K562 (cell line): ENCODE measurements around the gene NQO2. TPM values are rescaled to one million over a fixed set of nuclear protein-coding genes. Genes with fewer than 3 reads are reported as not detected.
A peak's percentile ranks its signal among the peaks of the same experiment; 100 is the strongest.

Experiments
- ATAC-seq: fragments of 200-7000 bp; cut with Tn5 transposase; 3 replicates; pipeline ENCODE4 v1.9.1; 2020; ENCODE audit warnings: moderate library complexity
- BruUV-seq: library from RNA; stranded (reverse); fragments of 400-500 nt; replicated peaks from 2 replicates; lab custom pipeline; 2021; lab: Mats Ljungman, UMichigan
- CTCF ChIA-PET: fragments of 300-600 bp; formaldehyde crosslinking; extraction: SDS; loops from one replicate; lab custom pipeline; 2021; ENCODE audit warnings: low intra/inter-chr PET ratio; lab: Yijun Ruan, JAX
- POLR2A ChIA-PET: fragments of 300-600, 350-650 bp; sonication (Branson Sonifier 250); formaldehyde crosslinking; extraction: SDS; loops from one replicate; lab custom pipeline; 2021; ENCODE audit warnings: antibody characterized with exemption, inconsistent platforms; lab: Yijun Ruan, JAX
- DNase-seq, 4 experiments: peaks; one replicate each; pipeline versions ENCODE4 v3.0.0 to v3.0.0-alpha.2; 2011 to 2018; ENCODE audit warnings: low spot score in 3 of 4, mixed read lengths in 3 of 4; ENCODE audit errors: extremely low read depth in 1 of 4
- FAIRE-seq: peaks from 2 replicates; lab custom pipeline; 2011; peaks lifted over from hg19 to GRCh38; lab: Jason Lieb, UNC
- H2AFZ ChIP-seq: 2 replicates; pipeline ENCODE4 v1.6.0; 2011; ENCODE audit warnings: low read depth, low read length, control low read depth, inconsistent platforms
- H3K27ac ChIP-seq: fragments of 200-600 bp; 3 replicates; pipeline ENCODE4 v1.8.0; 2011; ENCODE audit warnings: low read depth, mild to moderate bottlenecking, control low read depth, inconsistent platforms, low read length, moderate library complexity, mixed read lengths; ENCODE audit errors: extremely low read depth
- H3K27me3 ChIP-seq, 2 experiments: fragments of 300-600 bp in 1 of 2; 2 replicates in 1 of 2; 3 replicates in 1 of 2; pipeline versions ENCODE4 v1.6.0 to v1.8.0; 2011; ENCODE audit warnings: inconsistent platforms in 2 of 2, low read length in 2 of 2, mild to moderate bottlenecking in 1 of 2, mixed read lengths in 1 of 2, moderate library complexity in 1 of 2; ENCODE audit not compliant: control insufficient read depth in 2 of 2, insufficient read depth in 2 of 2
- H3K36me3 ChIP-seq: fragments of 300-600 bp; 3 replicates; pipeline ENCODE4 v1.8.0; 2011; ENCODE audit warnings: mild to moderate bottlenecking, low read length, inconsistent platforms; ENCODE audit not compliant: control insufficient read depth, insufficient read depth
- H3K4me1 ChIP-seq, 2 experiments: fragments of 200-600 bp in 1 of 2; replicated peaks in 1 of 2; 2 replicates in 1 of 2; 3 replicates in 1 of 2; pipeline versions ENCODE4 v1.5.1 to v1.8.0; 2011; ENCODE audit warnings: inconsistent platforms in 2 of 2, low read length in 2 of 2, mild to moderate bottlenecking in 1 of 2, mixed read lengths in 1 of 2, moderate library complexity in 1 of 2; ENCODE audit not compliant: control insufficient read depth in 2 of 2, insufficient read depth in 2 of 2
- H3K4me2 ChIP-seq: 2 replicates; pipeline ENCODE4 v1.6.1; 2011; ENCODE audit warnings: low read length, control low read depth, inconsistent platforms, mixed read lengths; ENCODE audit not compliant: insufficient read depth
- H3K4me3 ChIP-seq: fragments of 200-600 bp; sonication (generic), shearing (Covaris generic); 2 replicates; pipeline ENCODE4 v1.5.1; 2016; ENCODE audit warnings: control low read depth, inconsistent platforms
- H3K79me2 ChIP-seq: fragments of 200-600 bp; 3 replicates; pipeline ENCODE4 v1.8.0; 2011; ENCODE audit warnings: low read length, inconsistent platforms; ENCODE audit not compliant: control insufficient read depth, insufficient read depth
- H3K9ac ChIP-seq, 2 experiments: 2 replicates each; pipeline versions ENCODE4 v1.6.0 to v1.6.1; 2011; ENCODE audit warnings: low read depth in 2 of 2, low read length in 2 of 2, control low read depth in 1 of 2, inconsistent platforms in 1 of 2, mild to moderate bottlenecking in 1 of 2, mixed read lengths in 1 of 2; ENCODE audit not compliant: insufficient read depth in 1 of 2
- H3K9me1 ChIP-seq: one replicate; pipeline ENCODE4 v1.6.0; 2011; ENCODE audit warnings: inconsistent platforms, mild to moderate bottlenecking, low read length, moderate library complexity; ENCODE audit not compliant: control insufficient read depth, insufficient read depth
- H3K9me3 ChIP-seq: replicated peaks from 2 replicates; pipeline ENCODE4 v1.5.1; 2011; ENCODE audit warnings: low read depth, low read length, inconsistent platforms; ENCODE audit not compliant: control insufficient read depth, insufficient read depth
- H4K20me1 ChIP-seq: replicated peaks from 2 replicates; pipeline ENCODE4 v1.6.1; 2011; ENCODE audit warnings: low read length, inconsistent platforms, mixed read lengths; ENCODE audit not compliant: control insufficient read depth, insufficient read depth
- CBFA2T2 ChIP-seq: fragments of 450-650 bp; conservative IDR thresholded peaks from 2 replicates; pipeline ENCODE4 v1.6.1; 2017; ENCODE audit warnings: mild to moderate bottlenecking
- GABPB1 ChIP-seq: sonication (generic); formaldehyde crosslinking; IDR thresholded peaks from 2 replicates; pipeline ENCODE4 v1.8.0; 2022; ENCODE audit warnings: mild to moderate bottlenecking, missing genetic modification reagents
- HIVEP1 ChIP-seq: fragments of 250-450 bp; sonication (Bioruptor Pico); IDR thresholded peaks from 2 replicates; pipeline ENCODE4 v1.4.0; 2020; ENCODE audit warnings: mild to moderate bottlenecking
- ID3 ChIP-seq, 2 experiments: fragments of 250-450 bp in 1 of 2; fragments of 450-650 bp in 1 of 2; sonication (Bioruptor Pico) in 1 of 2; IDR thresholded peaks; 2 replicates each; pipeline versions ENCODE4 v1.6.1 to v1.8.0; 2016 to 2021; ENCODE audit warnings: mild to moderate bottlenecking in 2 of 2, moderate library complexity in 2 of 2, missing compliant biosample characterization in 1 of 2, missing genetic modification characterization in 1 of 2
- JUND ChIP-seq, 2 experiments: IDR thresholded peaks; 2 replicates in 1 of 2; 3 replicates in 1 of 2; pipeline ENCODE4 v1.6.1; 2011; ENCODE audit warnings: borderline replicate concordance in 2 of 2, low read depth in 2 of 2, low read length in 2 of 2, improper control_type of control experiment in 1 of 2, missing biosample characterization in 1 of 2, missing genetic modification characterization in 1 of 2, missing genetic modification reagents in 1 of 2
- MBD1 ChIP-seq: fragments of 250-450 bp; sonication (Bioruptor Pico); IDR thresholded peaks from 2 replicates; pipeline ENCODE4 v1.8.0; 2022; ENCODE audit warnings: inconsistent platforms
- SMARCC2 ChIP-seq: fragments of 450-650 bp; IDR thresholded peaks from 2 replicates; pipeline ENCODE4 v1.6.1; 2017; ENCODE audit warnings: antibody characterized with exemption, moderate library complexity, mild to moderate bottlenecking, low read depth
- TBP ChIP-seq: optimal IDR thresholded peaks from 2 replicates; pipeline ENCODE3; 2011; ENCODE audit warnings: low read depth, low read length, improper control_type of control experiment
- TOE1 ChIP-seq, 2 experiments: fragments of 450-650 bp in 1 of 2; sonication (generic) in 1 of 2; formaldehyde crosslinking in 1 of 2; IDR thresholded peaks; 2 replicates each; pipeline versions ENCODE4 v1.7.1 to v1.8.0; 2016 to 2022; ENCODE audit warnings: borderline replicate concordance in 2 of 2, mild to moderate bottlenecking in 2 of 2, antibody characterized with exemption in 1 of 2, inconsistent platforms in 1 of 2, low read depth in 1 of 2, missing genetic modification reagents in 1 of 2, moderate library complexity in 1 of 2
- ZNF134 ChIP-seq: fragments of 250-450 bp; sonication (Bioruptor Pico); conservative IDR thresholded peaks from 2 replicates; pipeline ENCODE4 v1.4.0; 2020
- ZNF384 ChIP-seq: IDR thresholded peaks from 2 replicates; pipeline ENCODE4 v1.6.1; 2012; ENCODE audit warnings: low read depth, low read length, improper control_type of control experiment
- WGBS: fragments of 100-300 bp; shearing (Covaris generic); methylation state at CpG from one replicate; pipeline ENCODE4 v1.1.6; 2016; ENCODE audit warnings: low coverage, mixed read lengths; ENCODE audit not compliant: insufficient coverage; ENCODE audit errors: missing lambda C conversion rate; 5-methylcytosine and 5-hydroxymethylcytosine counted together
- in situ Hi-C: fragments of 300-500 bp; cut with MboI; formaldehyde crosslinking; loops from 4 replicates; pipeline ENCODE4 v1.15.0; 2018; ENCODE audit warnings: inconsistent platforms, mixed read lengths
- intact Hi-C: fragments of 100-400 bp; cut with micrococcal nuclease; formaldehyde crosslinking; loops from 2 replicates; pipeline ENCODE4 v1.14.2; 2022
- polyA plus RNA-seq, 8 experiments: library from polyadenylated mRNA; depleted of rRNA in 4 of 8; stranded (reverse) in 5 of 8; unstranded in 3 of 8; fragments of >200 nt; fragmentation: Nextera tagmentation in 2 of 8; fragmentation: Illumina TruSeq in 1 of 8; extraction: Ambion mirVana in 2 of 8; extraction: Trizol in 1 of 8; gene quantifications; 2 replicates each; pipeline versions ENCODE4 v1.2.1 to v1.2.3, GENCODE V29; 2011 to 2014; ENCODE audit warnings: inconsistent platforms in 1 of 8, missing spikeins in 1 of 8
- total RNA-seq, 7 experiments: library from RNA; depleted of rRNA in 6 of 7; stranded (reverse); fragments of >200 nt in 6 of 7; fragmentation: Illumina TruSeq in 2 of 7; extraction: Trizol in 2 of 7; gene quantifications; 2 replicates each; pipeline versions ENCODE4 v1.2.1 to v1.2.3, GENCODE V29; 2011 to 2021; ENCODE audit warnings: low replicate concordance in 1 of 7
- TF ChIP-seq, protein P1 (sequence below): fragments of 250-450 bp; sonication (Bioruptor Pico); IDR thresholded peaks from 2 replicates; pipeline ENCODE4 v1.8.0; 2022; ENCODE audit warnings: moderate library complexity, mild to moderate bottlenecking, inconsistent platforms
- TF ChIP-seq, protein P2 (sequence below): fragments of 200-800 bp; sonication (Bioruptor generic); IDR thresholded peaks from 2 replicates; pipeline ENCODE4 v1.6.1; 2017; ENCODE audit warnings: missing genetic modification characterization, missing compliant biosample characterization
- TF ChIP-seq, protein P3 (sequence below): sonication (generic); IDR thresholded peaks from 2 replicates; pipeline ENCODE4 v1.6.1; 2016

The NQO2 gene
- total and polyA plus RNA-seq, 9 of the 15 experiments (the other 6 are each of a cell fraction or from before 2014, with no cell fraction given) = 54.6 to 214 (median 116) TPM

- intact Hi-C loops = no loop called here
- FAIRE-seq = no peak
- H3K27me3 ChIP-seq = no peaks in the 10 kb centered on the region
- TF ChIP-seq, protein P1, sequence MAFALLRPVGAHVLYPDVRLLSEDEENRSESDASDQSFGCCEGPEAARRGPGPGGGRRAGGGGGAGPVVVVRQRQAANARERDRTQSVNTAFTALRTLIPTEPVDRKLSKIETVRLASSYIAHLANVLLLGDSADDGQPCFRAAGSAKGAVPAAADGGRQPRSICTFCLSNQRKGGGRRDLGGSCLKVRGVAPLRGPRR (CRISPR knock-in tag) = no peak
- 0 out of 2 replicates have a peak, but pooled peaks have one; percentile 3 for TF ChIP-seq TOE1 (IDR thresholded peaks at IDR 0.05; ENCODE audit: borderline replicate concordance)
- TF ChIP-seq TOE1 (CRISPR knock-in tag; IDR thresholded peaks at IDR 0.05; ENCODE audit: borderline replicate concordance, low read depth) = no peak
- TF ChIP-seq GABPB1 (CRISPR knock-in tag) = no peak
- TF ChIP-seq, protein P2, sequence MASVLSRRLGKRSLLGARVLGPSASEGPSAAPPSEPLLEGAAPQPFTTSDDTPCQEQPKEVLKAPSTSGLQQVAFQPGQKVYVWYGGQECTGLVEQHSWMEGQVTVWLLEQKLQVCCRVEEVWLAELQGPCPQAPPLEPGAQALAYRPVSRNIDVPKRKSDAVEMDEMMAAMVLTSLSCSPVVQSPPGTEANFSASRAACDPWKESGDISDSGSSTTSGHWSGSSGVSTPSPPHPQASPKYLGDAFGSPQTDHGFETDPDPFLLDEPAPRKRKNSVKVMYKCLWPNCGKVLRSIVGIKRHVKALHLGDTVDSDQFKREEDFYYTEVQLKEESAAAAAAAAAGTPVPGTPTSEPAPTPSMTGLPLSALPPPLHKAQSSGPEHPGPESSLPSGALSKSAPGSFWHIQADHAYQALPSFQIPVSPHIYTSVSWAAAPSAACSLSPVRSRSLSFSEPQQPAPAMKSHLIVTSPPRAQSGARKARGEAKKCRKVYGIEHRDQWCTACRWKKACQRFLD (CRISPR knock-in tag) = 0 out of 2 replicates have a peak, but pooled peaks have one; percentile 54
- TF ChIP-seq ID3 (CRISPR knock-in tag; IDR thresholded peaks at IDR 0.05) = no peak
- peak; percentile 7; the same call in 1 of the 2 replicates for TF ChIP-seq ID3 (tag; IDR thresholded peaks at IDR 0.05)
- TF ChIP-seq ZNF384 = no peak
- no peak for TF ChIP-seq SMARCC2
- TF ChIP-seq CBFA2T2 = no peak
- no peak for TF ChIP-seq HIVEP1 (CRISPR knock-in tag)
- no peak for TF ChIP-seq JUND (IDR thresholded peaks at IDR 0.05; ENCODE audit: borderline replicate concordance, low read depth, low read length)
- TF ChIP-seq JUND (tag; IDR thresholded peaks at IDR 0.05; ENCODE audit: borderline replicate concordance, low read depth, low read length) = no peak
- peak; percentile 52; the same call in 1 of the 2 replicates for TF ChIP-seq MBD1 (CRISPR knock-in tag)
- no peak for TF ChIP-seq TBP
- TF ChIP-seq ZNF134 (CRISPR knock-in tag) = no peak
- TF ChIP-seq, protein P3, sequence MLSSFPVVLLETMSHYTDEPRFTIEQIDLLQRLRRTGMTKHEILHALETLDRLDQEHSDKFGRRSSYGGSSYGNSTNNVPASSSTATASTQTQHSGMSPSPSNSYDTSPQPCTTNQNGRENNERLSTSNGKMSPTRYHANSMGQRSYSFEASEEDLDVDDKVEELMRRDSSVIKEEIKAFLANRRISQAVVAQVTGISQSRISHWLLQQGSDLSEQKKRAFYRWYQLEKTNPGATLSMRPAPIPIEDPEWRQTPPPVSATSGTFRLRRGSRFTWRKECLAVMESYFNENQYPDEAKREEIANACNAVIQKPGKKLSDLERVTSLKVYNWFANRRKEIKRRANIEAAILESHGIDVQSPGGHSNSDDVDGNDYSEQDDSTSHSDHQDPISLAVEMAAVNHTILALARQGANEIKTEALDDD = no peak
These were observed 46.6 kb upstream of the NQO2 start for GRCh38 chr6:2953098-2953497.

More at GRCh38 chr6:2953098-2953497, 46.6 kb upstream of the NQO2 start:
- H3K79me2 ChIP-seq = no peaks in the 10 kb centered on the region; the same call in 2 of the 3 replicates
- peak overlapping the region; percentile 17; the same call in 1 of the 3 replicates for H3K27ac ChIP-seq
- BruUV-seq = no TSS peak
- no peak overlapping the region for H3K4me3 ChIP-seq
- ATAC-seq = no peak
- peaks cover 25 to 26% of the 10 kb centered on the region in 2 experiments for H3K4me1 ChIP-seq
- peaks cover 77% of the 10 kb centered on the region for H3K36me3 ChIP-seq
- peak overlapping the region; percentile 75 for H2AFZ ChIP-seq
- DNase-seq = no peak
- ChIA-PET POLR2A (interaction anchor here (0.6 to 3.6 kb wide), 9 partner anchors 9 to 181 kb away, joined by 3 to 12 read pairs (median 6); partner anchors contain the start of gene SERPINB1), CTCF (interaction anchor here (0.7 to 3.3 kb wide), 4 partner anchors 16 to 106 kb away, joined by 3 to 39 read pairs (median 9); no protein-coding TSS in a partner anchor)
- in situ Hi-C loops = no loop called here
- no peaks in the 10 kb centered on the region for H4K20me1 ChIP-seq
- no peaks in the 10 kb centered on the region for H3K9me3 ChIP-seq
- 97% methylated on average over 12 of the region's 12 CpGs for WGBS
- H3K4me2 ChIP-seq = peak overlapping the region; percentile 54; the same call in 1 of the 2 replicates
- H3K9ac ChIP-seq = no peak overlapping the region
- H3K9me1 ChIP-seq = peaks cover 5% of the 10 kb centered on the region
